HL-60 (cell line): ENCODE results near the gene SEC24B.

Source experiments
- DNase-seq, 2 experiments: peaks; one replicate each; pipeline ENCODE4 v3.0.0-alpha.2; 2010 to 2020; ENCODE audit warnings: low read depth in 1 of 2, low spot score in 1 of 2
- H3K27ac ChIP-seq: fragments of 250-450 bp; sonication (Bioruptor Pico); replicated peaks from 2 replicates; pipeline ENCODE4 v1.5.1; 2020; ENCODE audit warnings: mild to moderate bottlenecking, moderate library complexity
- H3K27me3 ChIP-seq: fragments of 250-450 bp; sonication (Bioruptor Pico); 2 replicates; pipeline ENCODE4 v1.5.1; 2021; ENCODE audit warnings: mild to moderate bottlenecking, moderate library complexity; ENCODE audit not compliant: insufficient read depth, poor library complexity, severe bottlenecking
- H3K4me3 ChIP-seq: replicated peaks from 2 replicates; pipeline ENCODE4 v1.5.1; 2011; ENCODE audit warnings: mild to moderate bottlenecking, control low read depth, low read length; ENCODE audit not compliant: insufficient read depth
- CTCF ChIP-seq: IDR thresholded peaks from one replicate; pipeline ENCODE4 v1.5.1; 2011; ENCODE audit warnings: low read length, control low read depth, inconsistent platforms; ENCODE audit not compliant: insufficient read depth
- GABPA ChIP-seq: IDR thresholded peaks from 2 replicates; pipeline ENCODE4 v1.6.1; 2012; ENCODE audit warnings: low read depth
- POLR2AphosphoS5 ChIP-seq: IDR thresholded peaks from 2 replicates; pipeline ENCODE4 v1.6.1; 2012; ENCODE audit warnings: low read depth
- REST ChIP-seq: IDR thresholded peaks from 2 replicates; pipeline ENCODE4 v1.6.1; 2012; ENCODE audit warnings: low read depth; ENCODE audit not compliant: insufficient replicate concordance
- SPI1 ChIP-seq: IDR thresholded peaks from 2 replicates; pipeline ENCODE4 v1.6.1; 2012; ENCODE audit warnings: low read depth, mild to moderate bottlenecking, borderline replicate concordance

Gene SEC24B

GRCh38 chr4:109406337-109406931, 27.2 kb upstream of the SEC24B start:
- Histone ChIP-seq H3K27me3 (peaks cover under 1% of the 10 kb centered on the region), H3K27ac (no peak overlapping the region)
- DNase-seq = peak in 1 of 2 experiments; percentile 38

GRCh38 chr4:109407027-109407737, 26.4 kb upstream of the SEC24B start:
- no peak for TF ChIP-seq SPI1
- DNase-seq = no peak
- H3K27ac ChIP-seq = no peak overlapping the region

More at GRCh38 chr4:109406337-109406931, 27.2 kb upstream of the SEC24B start:
- no peak overlapping the region for H3K4me3 ChIP-seq
- TF ChIP-seq CTCF (peak; percentile 39), SPI1 (no peak)

GRCh38 chr4:109408711-109409110, 24.9 kb upstream of the SEC24B start:
- no peak for TF ChIP-seq GABPA
- no peak for TF ChIP-seq SPI1
- TF ChIP-seq CTCF = no peak
- TF ChIP-seq POLR2AphosphoS5 = no peak
- no peak for TF ChIP-seq REST
- no peak overlapping the region for H3K27ac ChIP-seq

More at GRCh38 chr4:109407027-109407737, 26.4 kb upstream of the SEC24B start:
- no peak overlapping the region for H3K4me3 ChIP-seq
- H3K27me3 ChIP-seq = no peaks in the 10 kb centered on the region

GRCh38 chr4:109410226-109410625, 23.4 kb upstream of the SEC24B start:
- DNase-seq = no peak
- no peak overlapping the region for H3K27ac ChIP-seq
- no peaks in the 10 kb centered on the region for H3K27me3 ChIP-seq
- H3K4me3 ChIP-seq = no peak overlapping the region
- no peak for TF ChIP-seq SPI1
- TF ChIP-seq POLR2AphosphoS5 = no peak
- TF ChIP-seq REST = no peak
- TF ChIP-seq GABPA = no peak
- TF ChIP-seq CTCF = no peak

More at GRCh38 chr4:109408711-109409110, 24.9 kb upstream of the SEC24B start:
- Histone ChIP-seq H3K4me3 (no peak overlapping the region), H3K27me3 (no peaks in the 10 kb centered on the region)
- no peak for DNase-seq
